Breast epithelium (tissue), 3 donors: ENCODE results near the gene TTLL11.

ENCODE experiments used
- POLR2AphosphoS5 ChIP-seq, 3 donors: sonication (generic); formaldehyde crosslinking; IDR thresholded peaks; one replicate each; pipeline ENCODE4 v1.6.1; 2017; ENCODE audit warnings: antibody characterized with exemption in 3 of 3
- TF ChIP-seq, protein P1 (sequence below), 3 donors: fragments of 450-650 bp; IDR thresholded peaks; one replicate each; pipeline ENCODE4 v1.5.1; 2016 to 2017; ENCODE audit warnings: antibody characterized with exemption in 3 of 3, mild to moderate bottlenecking in 3 of 3, moderate library complexity in 3 of 3

DNA sequence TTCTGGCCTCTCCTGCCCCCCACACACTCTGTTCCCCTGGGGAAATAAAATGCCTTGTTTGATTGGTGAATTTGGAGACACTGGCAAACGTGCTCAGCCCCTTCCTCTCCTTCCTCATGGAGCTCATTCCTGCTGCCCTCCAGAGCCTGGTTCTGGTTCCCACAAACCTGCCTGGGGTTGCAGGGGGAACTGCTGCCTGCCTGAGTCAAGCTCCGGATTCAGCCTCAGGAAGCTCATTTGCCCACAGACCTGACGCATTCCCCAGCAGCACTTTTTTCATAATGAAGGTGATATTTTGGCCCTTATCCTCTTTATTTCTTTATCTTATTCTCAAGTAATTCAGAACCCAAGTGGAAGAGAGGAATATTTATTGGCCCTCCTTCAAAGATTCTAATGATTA, 140.5 kb downstream of the TTLL11 start:
- TF ChIP-seq, protein P1, sequence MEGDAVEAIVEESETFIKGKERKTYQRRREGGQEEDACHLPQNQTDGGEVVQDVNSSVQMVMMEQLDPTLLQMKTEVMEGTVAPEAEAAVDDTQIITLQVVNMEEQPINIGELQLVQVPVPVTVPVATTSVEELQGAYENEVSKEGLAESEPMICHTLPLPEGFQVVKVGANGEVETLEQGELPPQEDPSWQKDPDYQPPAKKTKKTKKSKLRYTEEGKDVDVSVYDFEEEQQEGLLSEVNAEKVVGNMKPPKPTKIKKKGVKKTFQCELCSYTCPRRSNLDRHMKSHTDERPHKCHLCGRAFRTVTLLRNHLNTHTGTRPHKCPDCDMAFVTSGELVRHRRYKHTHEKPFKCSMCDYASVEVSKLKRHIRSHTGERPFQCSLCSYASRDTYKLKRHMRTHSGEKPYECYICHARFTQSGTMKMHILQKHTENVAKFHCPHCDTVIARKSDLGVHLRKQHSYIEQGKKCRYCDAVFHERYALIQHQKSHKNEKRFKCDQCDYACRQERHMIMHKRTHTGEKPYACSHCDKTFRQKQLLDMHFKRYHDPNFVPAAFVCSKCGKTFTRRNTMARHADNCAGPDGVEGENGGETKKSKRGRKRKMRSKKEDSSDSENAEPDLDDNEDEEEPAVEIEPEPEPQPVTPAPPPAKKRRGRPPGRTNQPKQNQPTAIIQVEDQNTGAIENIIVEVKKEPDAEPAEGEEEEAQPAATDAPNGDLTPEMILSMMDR (IDR thresholded peaks at IDR 0.05): no peak
- TF ChIP-seq POLR2AphosphoS5 (IDR thresholded peaks at IDR 0.05): no peak
